Esophagus (tissue), 2 donors: ENCODE data around the gene OR1N2. TPM values are rescaled to one million over a fixed set of nuclear protein-coding genes. Genes with fewer than 3 reads are reported as not detected.
"Not testable (repeated sequence)": the region's sequence is repeated elsewhere in the genome, so short reads cannot be mapped to it uniquely, and the experiment has no call there.

ENCODE experiments used
- H3K27ac ChIP-seq, 2 donors: one replicate each; pipeline ENCODE4 v1.5.1; 2013; ENCODE audit warnings: low read depth in 2 of 2, mild to moderate bottlenecking in 2 of 2, inconsistent platforms in 1 of 2, low read length in 1 of 2, moderate library complexity in 1 of 2
- H3K27me3 ChIP-seq, 2 donors: one replicate each; pipeline ENCODE4 v1.6.1; 2013; ENCODE audit warnings: low read length in 2 of 2, control low read depth in 1 of 2, mild to moderate bottlenecking in 1 of 2; ENCODE audit not compliant: insufficient read depth in 2 of 2, control insufficient read depth in 1 of 2
- H3K36me3 ChIP-seq, 2 donors: one replicate each; pipeline ENCODE4 v1.6.1; 2013; ENCODE audit warnings: low read length in 1 of 2; ENCODE audit not compliant: control insufficient read depth in 2 of 2, insufficient read depth in 2 of 2
- H3K4me1 ChIP-seq, 2 donors: one replicate each; pipeline ENCODE4 v1.6.1; 2013; ENCODE audit warnings: low read length in 1 of 2; ENCODE audit not compliant: control insufficient read depth in 2 of 2, insufficient read depth in 2 of 2
- H3K4me3 ChIP-seq, 2 donors: one replicate each; pipeline ENCODE4 v1.5.1; 2013; ENCODE audit warnings: low read length in 2 of 2, mild to moderate bottlenecking in 2 of 2, low read depth in 1 of 2, moderate library complexity in 1 of 2
- H3K9me3 ChIP-seq, 2 donors: one replicate each; pipeline ENCODE4 v1.6.1; 2013; ENCODE audit warnings: mild to moderate bottlenecking in 2 of 2, low read depth in 1 of 2, low read length in 1 of 2, moderate library complexity in 1 of 2; ENCODE audit not compliant: control insufficient read depth in 2 of 2, insufficient read depth in 1 of 2
- WGBS, 2 donors: extraction: QIAGEN DNeasy Blood & Tissue Kit; methylation state at CpG; one replicate each; pipeline ENCODE4 v1.1.7; 2013; 5-methylcytosine and 5-hydroxymethylcytosine counted together
- polyA plus RNA-seq, 2 donors: library from polyadenylated mRNA; stranded (reverse); fragments of 200-250 nt; gene quantifications; one replicate each; pipeline ENCODE4 v1.2.3, GENCODE V29; 2013
- donor health status: healthy with polysubstance abuse.
- donor health status: Bipolar disorder and iron deficiency.

Gene OR1N2
- polyA plus RNA-seq, 2 donors: not detected

GRCh38 chr9:122537066-122537465, 15.8 kb upstream of the OR1N2 start:
- not testable (repeated sequence) for H3K9me3 ChIP-seq, H3K4me3 ChIP-seq, H3K27ac ChIP-seq, H3K36me3 ChIP-seq, H3K4me1 ChIP-seq, H3K27me3 ChIP-seq
- 63 to 66% methylated on average over 7 of the region's 7 CpGs for WGBS, 2 donors

- Histone ChIP-seq H3K9me3 (no peaks in the 10 kb centered on the region), H3K27ac (no peak overlapping the region), H3K4me1 (no peaks in the 10 kb centered on the region), H3K27me3 (no peaks in the 10 kb centered on the region), H3K4me3 (no peak overlapping the region), H3K36me3 (no peaks in the 10 kb centered on the region)
- WGBS, 2 donors: 61% methylated on average over 2 of the region's 2 CpGs
Observed at GRCh38 chr9:122538757-122539156, 14.2 kb upstream of the OR1N2 start.

- Histone ChIP-seq H3K27ac (no peak overlapping the region), H3K4me3 (no peak overlapping the region), H3K36me3 (no peaks in the 10 kb centered on the region), H3K4me1 (no peaks in the 10 kb centered on the region), H3K9me3 (no peaks in the 10 kb centered on the region), H3K27me3 (no peaks in the 10 kb centered on the region)
- 55 to 63% methylated on average over 8 of the region's 8 CpGs for WGBS, 2 donors
Observed at GRCh38 chr9:122546196-122546595, 6.7 kb upstream of the OR1N2 start.

- WGBS, 2 donors: 66 to 76% methylated on average over 5 of the region's 5 CpGs
- H3K4me1 ChIP-seq: no peaks in the 10 kb centered on the region
- no peaks in the 10 kb centered on the region for H3K27me3 ChIP-seq
- no peaks in the 10 kb centered on the region for H3K36me3 ChIP-seq
- no peak overlapping the region for H3K4me3 ChIP-seq
- H3K9me3 ChIP-seq: no peaks in the 10 kb centered on the region
- H3K27ac ChIP-seq: no peak overlapping the region
Observed at GRCh38 chr9:122551371-122551770, 1.5 kb upstream of the OR1N2 start.

- H3K9me3 ChIP-seq: no peaks in the 10 kb centered on the region
- no peaks in the 10 kb centered on the region for H3K27me3 ChIP-seq
- no peaks in the 10 kb centered on the region for H3K4me1 ChIP-seq
- 73 to 79% methylated on average over 4 of the region's 4 CpGs for WGBS, 2 donors
- no peak overlapping the region for H3K4me3 ChIP-seq
- no peak overlapping the region for H3K27ac ChIP-seq
- no peaks in the 10 kb centered on the region for H3K36me3 ChIP-seq
Observed at GRCh38 chr9:122561446-122561845, 8.5 kb downstream of the OR1N2 start.

- H3K4me3 ChIP-seq: no peak overlapping the region
- H3K27me3 ChIP-seq: no peaks in the 10 kb centered on the region
- no peaks in the 10 kb centered on the region for H3K9me3 ChIP-seq
- no peaks in the 10 kb centered on the region for H3K4me1 ChIP-seq
- no peaks in the 10 kb centered on the region for H3K36me3 ChIP-seq
- no peak overlapping the region for H3K27ac ChIP-seq
- 37 to 46% methylated on average over 9 of the region's 9 CpGs for WGBS, 2 donors
Observed at GRCh38 chr9:122562134-122562760, 9.3 kb downstream of the OR1N2 start.

GRCh38 chr9:122567901-122568300, 15.0 kb downstream of the OR1N2 start:
- Histone ChIP-seq H3K4me1 (no peaks in the 10 kb centered on the region), H3K4me3 (no peak overlapping the region), H3K27me3 (no peaks in the 10 kb centered on the region), H3K27ac (no peak overlapping the region), H3K9me3 (no peaks in the 10 kb centered on the region), H3K36me3 (no peaks in the 10 kb centered on the region)
- 88% methylated on average over 4 of the region's 4 CpGs for WGBS, 2 donors

GRCh38 chr9:122572456-122572855, 19.5 kb downstream of the OR1N2 start:
- 64 to 74% methylated on average over 2 of the region's 2 CpGs for WGBS, 2 donors
- no peaks in the 10 kb centered on the region for H3K4me1 ChIP-seq
- H3K36me3 ChIP-seq: no peaks in the 10 kb centered on the region
- H3K4me3 ChIP-seq: no peak overlapping the region
- H3K27ac ChIP-seq: no peak overlapping the region
- no peaks in the 10 kb centered on the region for H3K9me3 ChIP-seq
- H3K27me3 ChIP-seq: no peaks in the 10 kb centered on the region

- H3K27me3 ChIP-seq: no peaks in the 10 kb centered on the region
- H3K9me3 ChIP-seq: no peaks in the 10 kb centered on the region
- H3K4me1 ChIP-seq: no peaks in the 10 kb centered on the region
- 69 to 78% methylated on average over 5 of the region's 5 CpGs for WGBS, 2 donors
- no peak overlapping the region for H3K27ac ChIP-seq
- no peaks in the 10 kb centered on the region for H3K36me3 ChIP-seq
- H3K4me3 ChIP-seq: no peak overlapping the region
Observed at GRCh38 chr9:122579874-122580273, 27.0 kb downstream of the OR1N2 start.

- WGBS, 2 donors: 69 to 83% methylated on average over 3 of the region's 3 CpGs
- Histone ChIP-seq H3K36me3 (no peaks in the 10 kb centered on the region), H3K27ac (no peak overlapping the region), H3K27me3 (no peaks in the 10 kb centered on the region), H3K4me1 (no peaks in the 10 kb centered on the region), H3K9me3 (no peaks in the 10 kb centered on the region), H3K4me3 (no peak overlapping the region)
Observed at GRCh38 chr9:122580360-122580759, 27.4 kb downstream of the OR1N2 start.
